Left ventricle myocardium inferior (tissue), 1 donor: ENCODE measurements around the gene WNT6. TPM values are rescaled to one million over a fixed set of nuclear protein-coding genes. Genes with fewer than 3 reads are reported as not detected.

ENCODE experiments used
- DNase-seq: peaks from one replicate; pipeline ENCODE4 v3.0.0-alpha.2; 2020
- H3K27ac ChIP-seq: fragments of 200-600 bp; replicated peaks from 2 replicates; pipeline ENCODE4 v1.8.0; 2021
- H3K27me3 ChIP-seq: fragments of 200-600 bp; 2 replicates; pipeline ENCODE4 v1.8.0; 2021; ENCODE audit warnings: low read depth
- H3K36me3 ChIP-seq: fragments of 200-600 bp; 2 replicates; pipeline ENCODE4 v1.8.0; 2021
- H3K4me1 ChIP-seq: fragments of 200-600 bp; 2 replicates; pipeline ENCODE4 v1.8.0; 2021
- H3K4me3 ChIP-seq: fragments of 200-600 bp; 2 replicates; pipeline ENCODE4 v1.8.0; 2021; ENCODE audit warnings: mild to moderate bottlenecking, moderate library complexity
- H3K9me3 ChIP-seq: fragments of 200-600 bp; replicated peaks from 2 replicates; pipeline ENCODE4 v1.8.0; 2021
- CTCF ChIP-seq: fragments of 200-600 bp; IDR thresholded peaks from 2 replicates; pipeline ENCODE4 v1.8.0; 2021; ENCODE audit warnings: antibody characterized with exemption, mild to moderate bottlenecking, borderline replicate concordance
- intact Hi-C: fragments of 100-400 bp; cut with micrococcal nuclease; formaldehyde crosslinking; loops from one replicate; pipeline ENCODE4 v1.11.0; 2022
- total RNA-seq: library from RNA; stranded (reverse); fragmentation: NEBNext Ultra II Directional; extraction: Animal tissue kit (Norgen Biotek cat#: 25700); gene quantifications from one replicate; pipeline ENCODE4 v1.2.1, GENCODE V29; 2021
- donor health status: DM: no; HTN: yes; CAD: no; lungs with severe emphysema.

Gene WNT6
- total RNA-seq, 1 donor from 2014 or later, result 1.0 TPM

GRCh38 chr2:218879776-218880101 lies 20.1 kb downstream of the WNT6 start:
- intact Hi-C loops, result no loop called here

DNA sequence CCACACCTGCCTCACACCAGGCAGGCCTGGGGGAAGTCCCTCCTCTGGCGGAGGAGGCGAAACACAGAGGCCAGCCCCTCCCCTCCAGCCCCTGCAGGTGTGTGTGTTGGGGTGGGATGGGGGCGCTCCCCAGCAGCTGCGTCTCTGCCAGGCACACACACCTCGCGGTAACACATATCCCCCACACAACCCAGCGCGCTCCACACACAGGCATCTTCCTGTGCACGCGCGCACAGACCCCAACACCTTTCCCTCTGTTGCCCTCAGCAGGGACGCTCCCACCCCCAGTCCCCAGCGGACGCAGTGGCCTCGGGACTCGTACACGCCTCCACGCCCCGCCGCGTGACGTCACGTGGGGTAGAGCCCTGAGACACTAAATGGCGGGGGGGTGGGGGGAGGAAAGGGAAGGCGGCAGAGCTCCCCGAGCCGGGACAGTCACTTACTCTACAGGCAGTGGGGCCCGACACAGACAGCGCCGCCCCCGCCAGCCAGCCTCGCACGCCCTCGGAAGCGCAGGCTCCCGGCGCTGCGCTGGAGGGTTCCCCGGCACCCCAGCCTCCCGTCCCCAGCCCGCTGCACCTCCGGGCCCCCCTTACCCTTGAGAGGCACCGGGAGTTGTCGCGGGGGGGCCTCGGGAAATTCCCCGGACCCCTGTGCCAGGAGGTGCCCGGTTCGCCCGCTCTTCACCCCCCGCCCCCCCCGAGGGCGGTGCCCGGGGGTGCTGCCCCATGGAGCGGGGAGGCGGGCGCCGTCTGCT lies 20.7 kb downstream of the WNT6 start, which contains the start of gene WNT10A:
Gene WNT10A (plus strand): TSS at position 751 of the 757 bp plus-strand sequence. CDS start 144 bp downstream, outside the sequence.
- Histone ChIP-seq H3K27ac (no peak within 1 kb of the TSS), H3K36me3 (no peaks in the 10 kb centered on the region), H3K27me3 (peaks cover 100% of the 10 kb centered on the region), H3K4me1 (peaks cover 31% of the 10 kb centered on the region), H3K4me3 (peak within 1 kb of the TSS; percentile 51), H3K9me3 (no peaks in the 10 kb centered on the region)
- TF ChIP-seq CTCF, result no peak
- intact Hi-C loops, result no loop called here
- no peak for DNase-seq

More at GRCh38 chr2:218879776-218880101, 20.1 kb downstream of the WNT6 start:
- Histone ChIP-seq H3K36me3 (no peaks in the 10 kb centered on the region), H3K4me1 (peaks cover 31% of the 10 kb centered on the region), H3K27me3 (peaks cover 100% of the 10 kb centered on the region), H3K9me3 (no peaks in the 10 kb centered on the region), H3K27ac (no peak overlapping the region), H3K4me3 (peak overlapping the region; percentile 51)
- no peak for DNase-seq
- no peak for TF ChIP-seq CTCF

GRCh38 chr2:218880859-218881594 lies 21.4 kb downstream of the WNT6 start:
- no peaks in the 10 kb centered on the region for H3K9me3 ChIP-seq
- H3K27me3 ChIP-seq, result peaks cover 98% of the 10 kb centered on the region
- DNase-seq, result no peak
- H3K4me1 ChIP-seq, result peaks cover 31% of the 10 kb centered on the region
- intact Hi-C loops, result no loop called here
- no peak for TF ChIP-seq CTCF
- no peaks in the 10 kb centered on the region for H3K36me3 ChIP-seq
- H3K27ac ChIP-seq, result no peak overlapping the region
- H3K4me3 ChIP-seq, result peak overlapping the region; percentile 51

GRCh38 chr2:218881744-218882460 lies 22.3 kb downstream of the WNT6 start:
- intact Hi-C loops, result no loop called here
- Histone ChIP-seq H3K4me3 (no peak overlapping the region), H3K27ac (no peak overlapping the region), H3K36me3 (no peaks in the 10 kb centered on the region), H3K9me3 (no peaks in the 10 kb centered on the region), H3K4me1 (peaks cover 31% of the 10 kb centered on the region), H3K27me3 (peaks cover 98% of the 10 kb centered on the region)
- TF ChIP-seq CTCF, result no peak
- no peak for DNase-seq

GRCh38 chr2:218882461-218882816 lies 22.8 kb downstream of the WNT6 start:
- H3K27me3 ChIP-seq, result peaks cover 93% of the 10 kb centered on the region
- H3K4me3 ChIP-seq, result no peak overlapping the region
- no peak for DNase-seq
- no peaks in the 10 kb centered on the region for H3K9me3 ChIP-seq
- peaks cover 31% of the 10 kb centered on the region for H3K4me1 ChIP-seq
- no peak overlapping the region for H3K27ac ChIP-seq
- intact Hi-C loops, result no loop called here
- no peaks in the 10 kb centered on the region for H3K36me3 ChIP-seq
- no peak for TF ChIP-seq CTCF
